Esophagus (tissue), 2 donors: ENCODE results near the gene UNC45B. TPM values are rescaled to one million over a fixed set of nuclear protein-coding genes. Genes with fewer than 3 reads are reported as not detected.
"Not testable (repeated sequence)": the region's sequence is repeated elsewhere in the genome, so short reads cannot be mapped to it uniquely, and the experiment has no call there.

ENCODE experiments used
- H3K27ac ChIP-seq, 2 donors: one replicate each; pipeline ENCODE4 v1.5.1; 2013; ENCODE audit warnings: low read depth in 2 of 2, mild to moderate bottlenecking in 2 of 2, inconsistent platforms in 1 of 2, low read length in 1 of 2, moderate library complexity in 1 of 2
- H3K27me3 ChIP-seq, 2 donors: one replicate each; pipeline ENCODE4 v1.6.1; 2013; ENCODE audit warnings: low read length in 2 of 2, control low read depth in 1 of 2, mild to moderate bottlenecking in 1 of 2; ENCODE audit not compliant: insufficient read depth in 2 of 2, control insufficient read depth in 1 of 2
- H3K36me3 ChIP-seq, 2 donors: one replicate each; pipeline ENCODE4 v1.6.1; 2013; ENCODE audit warnings: low read length in 1 of 2; ENCODE audit not compliant: control insufficient read depth in 2 of 2, insufficient read depth in 2 of 2
- H3K4me1 ChIP-seq, 2 donors: one replicate each; pipeline ENCODE4 v1.6.1; 2013; ENCODE audit warnings: low read length in 1 of 2; ENCODE audit not compliant: control insufficient read depth in 2 of 2, insufficient read depth in 2 of 2
- H3K4me3 ChIP-seq, 2 donors: one replicate each; pipeline ENCODE4 v1.5.1; 2013; ENCODE audit warnings: low read length in 2 of 2, mild to moderate bottlenecking in 2 of 2, low read depth in 1 of 2, moderate library complexity in 1 of 2
- H3K9me3 ChIP-seq, 2 donors: one replicate each; pipeline ENCODE4 v1.6.1; 2013; ENCODE audit warnings: mild to moderate bottlenecking in 2 of 2, low read depth in 1 of 2, low read length in 1 of 2, moderate library complexity in 1 of 2; ENCODE audit not compliant: control insufficient read depth in 2 of 2, insufficient read depth in 1 of 2
- WGBS, 2 donors: extraction: QIAGEN DNeasy Blood & Tissue Kit; methylation state at CpG; one replicate each; pipeline ENCODE4 v1.1.7; 2013; 5-methylcytosine and 5-hydroxymethylcytosine counted together
- polyA plus RNA-seq, 2 donors: library from polyadenylated mRNA; stranded (reverse); fragments of 200-250 nt; gene quantifications; one replicate each; pipeline ENCODE4 v1.2.3, GENCODE V29; 2013
- donor health status: healthy with polysubstance abuse.
- donor health status: Bipolar disorder and iron deficiency.

Gene UNC45B
- polyA plus RNA-seq, 2 donors = 0.01 to 0.02 TPM

- 97 to 98% methylated on average over 2 of the region's 2 CpGs for WGBS, 2 donors
- Histone ChIP-seq H3K4me3 (no peak overlapping the region), H3K27me3 (no peaks in the 10 kb centered on the region), H3K4me1 (no peaks in the 10 kb centered on the region), H3K36me3 (no peaks in the 10 kb centered on the region), H3K9me3 (peaks cover 4 to 5% of the 10 kb centered on the region in 2 donors), H3K27ac (no peak overlapping the region)
These were observed 74.8 kb downstream of the UNC45B start for GRCh38 chr17:35222452-35222851.

DNA sequence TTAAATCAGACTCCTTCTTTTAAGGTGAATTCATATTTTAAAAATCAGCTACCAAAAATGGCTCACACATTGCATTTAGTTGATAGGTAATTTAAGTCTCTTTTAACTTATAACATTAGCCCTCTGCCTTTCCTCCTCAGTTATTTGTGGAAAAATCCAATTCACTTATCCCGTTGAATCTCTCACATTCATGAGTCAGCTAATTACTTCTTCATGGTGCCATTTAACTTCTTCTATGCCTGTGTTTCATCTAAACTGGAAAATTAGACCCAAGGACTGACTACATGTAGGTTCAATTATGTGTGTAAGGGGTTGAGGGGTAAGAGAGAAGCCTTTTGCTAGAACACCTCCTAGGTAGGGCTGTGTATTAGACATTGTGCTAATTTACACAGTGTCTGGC, 76.8 kb downstream of the UNC45B start:
- Histone ChIP-seq H3K27ac (no peak overlapping the region), H3K36me3 (no peaks in the 10 kb centered on the region), H3K27me3 (no peaks in the 10 kb centered on the region), H3K9me3 (peaks cover 4 to 5% of the 10 kb centered on the region in 2 donors), H3K4me1 (no peaks in the 10 kb centered on the region), H3K4me3 (no peak overlapping the region)
- WGBS, 2 donors = 30 to 35% methylated on average over 1 of the region's 1 CpG

GRCh38 chr17:35227546-35227945, 79.9 kb downstream of the UNC45B start:
- no peaks in the 10 kb centered on the region for H3K27me3 ChIP-seq
- 91 to 94% methylated on average over 2 of the region's 2 CpGs for WGBS, 2 donors
- H3K36me3 ChIP-seq = no peaks in the 10 kb centered on the region
- H3K9me3 ChIP-seq = peaks cover 2% of the 10 kb centered on the region in 2 donors
- no peak overlapping the region for H3K4me3 ChIP-seq
- no peak overlapping the region for H3K27ac ChIP-seq
- H3K4me1 ChIP-seq = no peaks in the 10 kb centered on the region

GRCh38 chr17:35229638-35230037, 82.0 kb downstream of the UNC45B start:
- H3K4me1 ChIP-seq = no peaks in the 10 kb centered on the region
- WGBS, 2 donors = 84 to 88% methylated on average over 1 of the region's 1 CpG

DNA sequence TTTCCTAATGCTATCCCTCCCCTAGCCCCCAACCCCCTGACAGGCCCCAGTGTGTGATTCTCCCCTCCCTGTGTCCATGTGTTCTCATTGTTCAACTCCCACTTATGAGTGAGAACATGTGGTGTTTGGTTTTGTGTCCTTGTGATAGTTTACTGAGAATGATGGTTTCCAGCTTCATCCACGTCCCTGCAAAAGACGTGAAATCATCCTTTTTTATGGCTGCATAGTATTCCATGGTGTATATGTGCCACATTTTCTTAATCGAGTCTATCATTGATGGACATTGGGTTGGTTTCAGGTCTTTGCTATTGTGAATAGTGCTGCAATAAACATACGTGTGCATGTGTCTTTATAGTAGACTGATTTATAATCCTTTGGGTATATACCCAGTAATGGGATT, 86.7 kb downstream of the UNC45B start:
- H3K27me3 ChIP-seq, H3K4me3 ChIP-seq, H3K36me3 ChIP-seq, H3K27ac ChIP-seq, H3K4me1 ChIP-seq, H3K9me3 ChIP-seq: not testable (repeated sequence)
- WGBS, 2 donors = 87 to 89% methylated on average over 4 of the region's 4 CpGs

More at GRCh38 chr17:35229638-35230037, 82.0 kb downstream of the UNC45B start:
- no peaks in the 10 kb centered on the region for H3K36me3 ChIP-seq
- H3K9me3 ChIP-seq = no peaks in the 10 kb centered on the region
- no peaks in the 10 kb centered on the region for H3K27me3 ChIP-seq
- no peak overlapping the region for H3K27ac ChIP-seq
- no peak overlapping the region for H3K4me3 ChIP-seq

- no peaks in the 10 kb centered on the region for H3K4me1 ChIP-seq
- 84 to 89% methylated on average over 3 of the region's 3 CpGs for WGBS, 2 donors
- H3K4me3 ChIP-seq = no peak overlapping the region
- H3K36me3 ChIP-seq = no peaks in the 10 kb centered on the region
- H3K9me3 ChIP-seq = no peaks in the 10 kb centered on the region
- no peak overlapping the region for H3K27ac ChIP-seq
- H3K27me3 ChIP-seq = no peaks in the 10 kb centered on the region
These were observed 87.7 kb downstream of the UNC45B start for GRCh38 chr17:35235289-35235688.

GRCh38 chr17:35235917-35236316, 88.3 kb downstream of the UNC45B start:
- Histone ChIP-seq H3K4me3 (no peak overlapping the region), H3K27ac (no peak overlapping the region), H3K9me3 (no peaks in the 10 kb centered on the region), H3K4me1 (peaks cover 0 to 3% of the 10 kb centered on the region in 2 donors), H3K36me3 (no peaks in the 10 kb centered on the region), H3K27me3 (no peaks in the 10 kb centered on the region)
- WGBS, 2 donors = 51 to 52% methylated on average over 2 of the region's 2 CpGs

DNA sequence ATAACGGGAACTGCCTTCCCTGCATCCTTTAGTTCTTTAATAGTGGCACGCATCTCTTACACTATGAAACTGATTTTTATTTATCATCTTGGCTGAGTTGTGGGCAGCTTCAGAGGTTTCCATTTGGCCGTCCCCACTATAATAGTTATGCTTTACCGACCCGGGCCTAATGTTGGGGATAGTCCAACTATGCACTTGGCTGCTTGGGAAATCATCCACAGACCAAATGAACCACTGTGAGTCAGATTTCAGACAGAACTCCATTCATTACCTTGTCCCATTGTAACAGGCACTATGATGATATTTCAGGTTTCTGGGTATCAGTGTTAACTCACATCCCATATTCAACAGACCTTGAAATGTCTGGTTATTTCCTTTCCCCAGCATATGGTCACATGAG, 89.2 kb downstream of the UNC45B start:
- no peaks in the 10 kb centered on the region for H3K36me3 ChIP-seq
- H3K4me3 ChIP-seq = no peak overlapping the region
- 75% methylated on average over 5 of the region's 5 CpGs for WGBS, 2 donors
- peaks cover 3 to 5% of the 10 kb centered on the region in 2 donors for H3K4me1 ChIP-seq
- no peaks in the 10 kb centered on the region for H3K9me3 ChIP-seq
- no peaks in the 10 kb centered on the region for H3K27me3 ChIP-seq
- H3K27ac ChIP-seq = no peak overlapping the region

GRCh38 chr17:35238821-35239220, 91.2 kb downstream of the UNC45B start:
- peaks cover 3 to 5% of the 10 kb centered on the region in 2 donors for H3K4me1 ChIP-seq
- no peak overlapping the region for H3K27ac ChIP-seq
- H3K9me3 ChIP-seq = no peaks in the 10 kb centered on the region
- H3K4me3 ChIP-seq = no peak overlapping the region
- H3K36me3 ChIP-seq = no peaks in the 10 kb centered on the region
- 33 to 49% methylated on average over 2 of the region's 2 CpGs for WGBS, 2 donors
- H3K27me3 ChIP-seq = no peaks in the 10 kb centered on the region
